H9 (cell line): ENCODE results near the gene DPP10. TPM values are rescaled to one million over a fixed set of nuclear protein-coding genes. Genes with fewer than 3 reads are reported as not detected.

Experiments
- DNase-seq: peaks from one replicate; pipeline ENCODE4 v3.0.0-alpha.2; 2017
- H2AFZ ChIP-seq: one replicate; pipeline ENCODE4 v1.6.1; 2013; ENCODE audit warnings: mild to moderate bottlenecking, low read length, control low read depth, moderate library complexity
- H2AK5ac ChIP-seq: 2 replicates; pipeline ENCODE4 v1.6.1; 2013; ENCODE audit warnings: low read length, control low read depth, mixed read lengths; ENCODE audit not compliant: insufficient read length
- H2BK120ac ChIP-seq: one replicate; pipeline ENCODE4 v1.6.1; 2013; ENCODE audit warnings: low read depth, mild to moderate bottlenecking, low read length, control low read depth, inconsistent platforms; ENCODE audit not compliant: poor library complexity, severe bottlenecking
- H2BK12ac ChIP-seq: 2 replicates; pipeline ENCODE4 v1.6.1; 2013; ENCODE audit warnings: low read length, control low read depth, mixed read lengths, low read depth; ENCODE audit not compliant: insufficient read length
- H2BK15ac ChIP-seq: 2 replicates; pipeline ENCODE4 v1.6.1; 2013; ENCODE audit warnings: low read depth, low read length, control low read depth
- H2BK20ac ChIP-seq: one replicate; pipeline ENCODE4 v1.6.1; 2013; ENCODE audit warnings: low read depth, mild to moderate bottlenecking, low read length, control low read depth, inconsistent platforms; ENCODE audit not compliant: poor library complexity, severe bottlenecking
- H2BK5ac ChIP-seq: 2 replicates; pipeline ENCODE4 v1.6.1; 2013; ENCODE audit warnings: low read length, control low read depth, mixed read lengths; ENCODE audit not compliant: insufficient read length
- H3K14ac ChIP-seq: 2 replicates; pipeline ENCODE4 v1.6.1; 2013; ENCODE audit warnings: low read length, control low read depth; ENCODE audit not compliant: insufficient read depth
- H3K18ac ChIP-seq: 2 replicates; pipeline ENCODE4 v1.6.1; 2013; ENCODE audit warnings: low read depth, mild to moderate bottlenecking, mixed read lengths, low read length, control low read depth; ENCODE audit not compliant: insufficient read length
- H3K23ac ChIP-seq: 2 replicates; pipeline ENCODE4 v1.6.1; 2013; ENCODE audit warnings: low read length, control low read depth, mixed read lengths, low read depth; ENCODE audit not compliant: insufficient read length
- H3K23me2 ChIP-seq: 2 replicates; pipeline ENCODE4 v1.6.1; 2013; ENCODE audit warnings: low read depth, mild to moderate bottlenecking, mixed read lengths, low read length, control low read depth; ENCODE audit not compliant: insufficient read length, poor library complexity, severe bottlenecking
- H3K27ac ChIP-seq: 2 replicates; pipeline ENCODE4 v1.5.1; 2013; ENCODE audit warnings: low read length, control low read depth, mixed read lengths, low read depth; ENCODE audit not compliant: insufficient read length
- H3K27me3 ChIP-seq: 2 replicates; pipeline ENCODE4 v1.6.1; 2013; ENCODE audit warnings: low read length, control low read depth, inconsistent platforms; ENCODE audit not compliant: insufficient read depth
- H3K4ac ChIP-seq: 2 replicates; pipeline ENCODE4 v1.6.1; 2013; ENCODE audit warnings: low read depth, mild to moderate bottlenecking, control low read depth, inconsistent platforms, low read length, moderate library complexity
- H3K4me1 ChIP-seq: 2 replicates; pipeline ENCODE4 v1.6.1; 2013; ENCODE audit warnings: low read length, control low read depth, inconsistent platforms; ENCODE audit not compliant: insufficient read depth
- H3K4me2 ChIP-seq: 2 replicates; pipeline ENCODE4 v1.6.1; 2013; ENCODE audit warnings: low read length, control low read depth, mixed read lengths; ENCODE audit not compliant: insufficient read length, insufficient read depth
- H3K56ac ChIP-seq: 2 replicates; pipeline ENCODE4 v1.6.1; 2013; ENCODE audit warnings: low read depth, mild to moderate bottlenecking, mixed read lengths, low read length, control low read depth; ENCODE audit not compliant: insufficient read length
- H3K79me1 ChIP-seq: 2 replicates; pipeline ENCODE4 v1.6.1; 2013; ENCODE audit warnings: low read depth, mild to moderate bottlenecking, moderate library complexity, low read length, control low read depth, inconsistent platforms; ENCODE audit not compliant: insufficient read depth, poor library complexity, severe bottlenecking
- H3K79me2 ChIP-seq: 2 replicates; pipeline ENCODE4 v1.6.1; 2013; ENCODE audit warnings: low read length, control low read depth, inconsistent platforms; ENCODE audit not compliant: insufficient read depth
- H3K9ac ChIP-seq: 2 replicates; pipeline ENCODE4 v1.6.1; 2013; ENCODE audit warnings: low read length, control low read depth, mixed read lengths; ENCODE audit not compliant: insufficient read length; ENCODE audit errors: extremely low read depth
- H3K9me3 ChIP-seq: one replicate; pipeline ENCODE4 v1.6.1; 2013; ENCODE audit warnings: low read depth, low read length, inconsistent platforms; ENCODE audit not compliant: control insufficient read depth
- H3T11ph ChIP-seq: one replicate; pipeline ENCODE4 v1.6.1; 2013; ENCODE audit warnings: mild to moderate bottlenecking, low read length, control low read depth, inconsistent platforms
- H4K20me1 ChIP-seq: one replicate; pipeline ENCODE4 v1.6.1; 2013; ENCODE audit not compliant: control insufficient read depth, insufficient read length, insufficient read depth
- H4K5ac ChIP-seq: 2 replicates; pipeline ENCODE4 v1.6.1; 2013; ENCODE audit warnings: low read depth, mild to moderate bottlenecking, mixed read lengths, low read length, control low read depth; ENCODE audit not compliant: insufficient read length
- H4K8ac ChIP-seq: replicated peaks from 2 replicates; pipeline ENCODE4 v1.6.1; 2013; ENCODE audit warnings: low read length, control low read depth, mixed read lengths, low read depth; ENCODE audit not compliant: insufficient read length
- H4K91ac ChIP-seq: 2 replicates; pipeline ENCODE4 v1.6.1; 2013; ENCODE audit warnings: low read depth, mild to moderate bottlenecking, moderate library complexity, mixed read lengths, low read length, control low read depth; ENCODE audit not compliant: insufficient read length
- H3K27ac Mint-ChIP-seq, 3 experiments: 2 replicates in 2 of 3; 3 replicates in 1 of 3; pipeline ENCODE4 v1.8.0; 2020 to 2021; ENCODE audit warnings: mixed read lengths in 3 of 3, mild to moderate bottlenecking in 1 of 3, moderate library complexity in 1 of 3
- H3K27me3 Mint-ChIP-seq: 2 replicates; pipeline ENCODE4 v1.8.0; 2021; ENCODE audit warnings: low read depth, mild to moderate bottlenecking, moderate library complexity, mixed read lengths
- H3K36me3 Mint-ChIP-seq, 3 experiments: 2 replicates in 2 of 3; 3 replicates in 1 of 3; pipeline ENCODE4 v1.8.0; 2020 to 2021; ENCODE audit warnings: low read depth in 3 of 3, mixed read lengths in 3 of 3; ENCODE audit not compliant: insufficient read depth in 1 of 3
- H3K4me1 Mint-ChIP-seq, 2 experiments: 2 replicates each; pipeline ENCODE4 v1.8.0; 2020; ENCODE audit warnings: mixed read lengths in 2 of 2
- H3K4me3 Mint-ChIP-seq, 2 experiments: 2 replicates in 1 of 2; 3 replicates in 1 of 2; pipeline ENCODE4 v1.8.0; 2020 to 2021; ENCODE audit warnings: mild to moderate bottlenecking in 2 of 2, mixed read lengths in 2 of 2, moderate library complexity in 1 of 2
- H3K9me3 Mint-ChIP-seq, 2 experiments: 2 replicates in 1 of 2; 3 replicates in 1 of 2; pipeline ENCODE4 v1.8.0; 2020; ENCODE audit warnings: mild to moderate bottlenecking in 2 of 2, mixed read lengths in 2 of 2, moderate library complexity in 1 of 2
- CTCF ChIP-seq: fragments of 200-600 bp; sonication (generic); conservative IDR thresholded peaks from 3 replicates; pipeline ENCODE4 v1.8.0; 2021; ENCODE audit warnings: antibody characterized with exemption, mild to moderate bottlenecking
- total RNA-seq: library from RNA; stranded (reverse); gene quantifications from 2 replicates; pipeline ENCODE4 v1.2.1, GENCODE V29; 2021

Gene DPP10
- total RNA-seq, 1 experiment from 2014 or later: 11.3 TPM

- Histone ChIP-seq H3T11ph (no peak overlapping the region), H3K14ac (no peak overlapping the region), H3K9ac (no peak overlapping the region), H2BK5ac (no peak overlapping the region), H4K8ac (no peak overlapping the region), H2AFZ (no peak overlapping the region), H3K4me1 (no peaks in the 10 kb centered on the region), H3K4ac (no peak overlapping the region), H3K79me1 (no peaks in the 10 kb centered on the region), H3K56ac (no peak overlapping the region), H3K18ac (no peak overlapping the region), H2BK12ac (no peak overlapping the region), H2BK20ac (no peak overlapping the region), H3K4me2 (no peak overlapping the region), H2AK5ac (no peak overlapping the region), H2BK15ac (no peak overlapping the region), H3K27ac (no peak overlapping the region), H3K27me3 (no peaks in the 10 kb centered on the region; the same call in 1 of the 2 replicates), H4K91ac (no peak overlapping the region), H2BK120ac (no peak overlapping the region), H4K20me1 (no peaks in the 10 kb centered on the region), H3K9me3 (no peaks in the 10 kb centered on the region), H3K23ac (no peak overlapping the region), H4K5ac (no peak overlapping the region), H3K23me2 (no peaks in the 10 kb centered on the region), H3K79me2 (no peaks in the 10 kb centered on the region)
- Mint-ChIP-seq H3K27ac (no peak overlapping the region), H3K4me3 (no peak overlapping the region), H3K4me1 (no peaks in the 10 kb centered on the region), H3K9me3 (peaks cover 0 to 4% of the 10 kb centered on the region in 2 experiments; a peak in 1 of 5 replicates), H3K36me3 (0 out of 7 replicates have a peak, but pooled peaks cover 0 to 6% (median 0%) of the 10 kb centered on the region in 3 experiments), H3K27me3 (no peaks in the 10 kb centered on the region)
- no peak for TF ChIP-seq CTCF
- no peak for DNase-seq
Measured at GRCh38 chr2:115105966-115106365, 663.5 kb downstream of the DPP10 start.
